Testis (tissue), 2 donors: Measurements from ENCODE around the gene KRTAP10-1.

Experiments used
- POLR2A ChIP-seq: fragments of 450-650 bp; IDR thresholded peaks from one replicate; pipeline ENCODE4 v1.6.1; 2017; ENCODE audit warnings: antibody characterized with exemption, mild to moderate bottlenecking, moderate library complexity
- TF ChIP-seq, protein P1 (sequence below), 3 experiments: fragments of 450-650 bp in 2 of 3; fragments of 200-600 bp in 1 of 3; sonication (generic) in 1 of 3; IDR thresholded peaks; one replicate each; pipeline ENCODE4 v1.5.1; 2016 to 2019; ENCODE audit warnings: antibody characterized with exemption in 3 of 3, mild to moderate bottlenecking in 2 of 3, moderate library complexity in 1 of 3

DNA sequence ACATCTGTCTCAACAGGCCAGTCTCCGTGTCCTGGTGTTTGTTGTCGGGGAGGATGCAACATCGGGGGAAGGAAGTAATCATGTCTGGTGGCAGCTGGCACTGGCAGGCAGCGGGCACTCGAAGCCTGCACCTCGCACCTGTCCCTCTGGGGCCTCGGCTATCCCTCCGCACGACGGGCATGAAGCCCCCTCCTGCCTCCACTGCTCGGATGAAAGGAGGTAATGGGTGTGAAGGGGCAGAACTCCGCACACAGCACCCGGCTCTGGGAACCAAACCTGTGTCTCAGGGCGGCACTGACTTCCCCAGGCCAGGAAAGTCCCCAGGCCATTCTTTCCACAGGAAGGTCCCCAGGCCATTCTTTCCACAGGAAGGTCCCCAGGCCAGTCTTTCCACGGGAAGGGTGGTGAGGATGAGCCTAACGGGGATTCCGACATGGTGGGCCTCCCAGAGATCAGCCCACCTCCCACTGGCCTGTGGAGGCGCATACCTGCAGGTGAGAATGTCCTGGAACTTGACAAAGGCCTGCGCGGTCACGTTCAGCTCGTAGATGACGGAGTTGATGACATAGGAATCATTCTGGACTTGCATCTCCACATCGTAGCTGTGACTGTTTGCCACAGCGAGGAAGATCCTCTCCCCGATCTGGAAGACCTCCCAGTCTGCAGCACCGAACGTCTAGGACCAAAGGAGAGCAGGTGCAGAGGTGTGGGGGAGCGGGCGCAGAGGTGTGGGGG lies 31.1 kb downstream of the KRTAP10-1 start:
- TF ChIP-seq, protein P1, sequence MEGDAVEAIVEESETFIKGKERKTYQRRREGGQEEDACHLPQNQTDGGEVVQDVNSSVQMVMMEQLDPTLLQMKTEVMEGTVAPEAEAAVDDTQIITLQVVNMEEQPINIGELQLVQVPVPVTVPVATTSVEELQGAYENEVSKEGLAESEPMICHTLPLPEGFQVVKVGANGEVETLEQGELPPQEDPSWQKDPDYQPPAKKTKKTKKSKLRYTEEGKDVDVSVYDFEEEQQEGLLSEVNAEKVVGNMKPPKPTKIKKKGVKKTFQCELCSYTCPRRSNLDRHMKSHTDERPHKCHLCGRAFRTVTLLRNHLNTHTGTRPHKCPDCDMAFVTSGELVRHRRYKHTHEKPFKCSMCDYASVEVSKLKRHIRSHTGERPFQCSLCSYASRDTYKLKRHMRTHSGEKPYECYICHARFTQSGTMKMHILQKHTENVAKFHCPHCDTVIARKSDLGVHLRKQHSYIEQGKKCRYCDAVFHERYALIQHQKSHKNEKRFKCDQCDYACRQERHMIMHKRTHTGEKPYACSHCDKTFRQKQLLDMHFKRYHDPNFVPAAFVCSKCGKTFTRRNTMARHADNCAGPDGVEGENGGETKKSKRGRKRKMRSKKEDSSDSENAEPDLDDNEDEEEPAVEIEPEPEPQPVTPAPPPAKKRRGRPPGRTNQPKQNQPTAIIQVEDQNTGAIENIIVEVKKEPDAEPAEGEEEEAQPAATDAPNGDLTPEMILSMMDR (IDR thresholded peaks at IDR 0.05): no peak
- no peak for TF ChIP-seq POLR2A
